GM23338 (cell line): ENCODE measurements around the gene ACOT13. TPM values are rescaled to one million over a fixed set of nuclear protein-coding genes. Genes with fewer than 3 reads are reported as not detected.

ENCODE experiments used
- ATAC-seq: fragments of 200-7000 bp; cut with Tn5 transposase; 3 replicates; pipeline ENCODE4 v1.9.1; 2020
- DNase-seq: peaks from one replicate; pipeline ENCODE4 v3.0.0-alpha.2; 2015; ENCODE audit warnings: low spot score
- H2AFZ ChIP-seq: fragments of 200-600 bp; sonication (generic); 2 replicates; pipeline ENCODE4 v1.8.0; 2016; ENCODE audit warnings: antibody characterized with exemption, mild to moderate bottlenecking, moderate library complexity
- H3F3A ChIP-seq: fragments of 200-600 bp; sonication (generic); replicated peaks from 2 replicates; pipeline ENCODE4 v1.8.0; 2017; ENCODE audit warnings: antibody characterized with exemption, mixed run types, low read depth
- H3K27ac ChIP-seq: fragments of 200-600 bp; sonication (generic); 2 replicates; pipeline ENCODE4 v1.6.1; 2016; ENCODE audit warnings: low read depth
- H3K27me3 ChIP-seq: fragments of 200-600 bp; sonication (generic); 2 replicates; pipeline ENCODE4 v1.8.0; 2016; ENCODE audit warnings: mild to moderate bottlenecking, mixed run types, moderate library complexity; ENCODE audit not compliant: insufficient read depth
- H3K36me3 ChIP-seq: fragments of 200-600 bp; sonication (generic); 2 replicates; pipeline ENCODE4 v1.8.0; 2016; ENCODE audit warnings: mild to moderate bottlenecking; ENCODE audit not compliant: insufficient read depth
- H3K4me1 ChIP-seq: fragments of 200-600 bp; sonication (generic); 2 replicates; pipeline ENCODE4 v1.8.0; 2016; ENCODE audit warnings: mild to moderate bottlenecking, moderate library complexity; ENCODE audit not compliant: insufficient read depth
- H3K4me2 ChIP-seq: fragments of 200-600 bp; sonication (generic); 2 replicates; pipeline ENCODE4 v1.7.1; 2017; ENCODE audit warnings: mixed run types
- H3K4me3 ChIP-seq: fragments of 200-600 bp; sonication (generic); 2 replicates; pipeline ENCODE4 v1.6.1; 2016; ENCODE audit warnings: mixed run types
- H3K79me2 ChIP-seq: fragments of 200-600 bp; sonication (generic); replicated peaks from 2 replicates; pipeline ENCODE4 v1.8.0; 2017; ENCODE audit warnings: mild to moderate bottlenecking; ENCODE audit not compliant: insufficient read depth
- H3K9me2 ChIP-seq: fragments of 200-600 bp; sonication (generic); 2 replicates; pipeline ENCODE4 v1.8.0; 2017; ENCODE audit not compliant: insufficient read depth
- H4K20me1 ChIP-seq: fragments of 200-600 bp; sonication (generic); replicated peaks from 2 replicates; pipeline ENCODE4 v1.8.0; 2017; ENCODE audit warnings: mild to moderate bottlenecking; ENCODE audit not compliant: insufficient read depth
- H3K27ac Mint-ChIP-seq: 2 replicates; pipeline ENCODE4 v1.8.0; 2020; ENCODE audit warnings: inconsistent platforms, mild to moderate bottlenecking, moderate library complexity, mixed read lengths
- H3K27me3 Mint-ChIP-seq: 3 replicates; pipeline ENCODE4 v1.8.0; 2022; ENCODE audit warnings: low read depth, mild to moderate bottlenecking, moderate library complexity, mixed read lengths, inconsistent platforms; ENCODE audit not compliant: insufficient read depth, poor library complexity
- H3K36me3 Mint-ChIP-seq: 3 replicates; pipeline ENCODE4 v1.8.0; 2021; ENCODE audit warnings: low read depth, mild to moderate bottlenecking, inconsistent platforms, moderate library complexity, mixed read lengths
- H3K4me1 Mint-ChIP-seq: 3 replicates; pipeline ENCODE4 v1.8.0; 2020; ENCODE audit warnings: mild to moderate bottlenecking, inconsistent platforms, mixed read lengths
- H3K4me3 Mint-ChIP-seq: 3 replicates; pipeline ENCODE4 v1.8.0; 2021; ENCODE audit warnings: moderate library complexity, mild to moderate bottlenecking, inconsistent platforms, mixed read lengths
- H3K9me3 Mint-ChIP-seq: 3 replicates; pipeline ENCODE4 v1.8.0; 2020; ENCODE audit warnings: moderate library complexity, mild to moderate bottlenecking, inconsistent platforms, mixed read lengths
- CREB1 ChIP-seq: fragments of 250-450 bp; sonication (Bioruptor Pico); IDR thresholded peaks from 2 replicates; pipeline ENCODE4 v1.5.0; 2020; ENCODE audit warnings: low read depth, mild to moderate bottlenecking, moderate library complexity
- EZH2 ChIP-seq: fragments of 200-600 bp; sonication (generic); IDR thresholded peaks from one replicate; pipeline ENCODE4 v1.8.0; 2017; ENCODE audit warnings: antibody characterized with exemption, mild to moderate bottlenecking, low read depth; ENCODE audit not compliant: unreplicated experiment
- EZH2phosphoT487 ChIP-seq: fragments of 200-600 bp; sonication (generic); IDR thresholded peaks from one replicate; pipeline ENCODE4 v1.8.1; 2018; ENCODE audit warnings: antibody characterized with exemption; ENCODE audit not compliant: unreplicated experiment
- JUNB ChIP-seq: IDR thresholded peaks from one replicate; pipeline ENCODE4 v1.6.1; 2016; ENCODE audit warnings: antibody characterized with exemption; ENCODE audit not compliant: unreplicated experiment
- POLR2AphosphoS5 ChIP-seq: IDR thresholded peaks from 2 replicates; pipeline ENCODE4 v1.6.1; 2016; ENCODE audit warnings: antibody characterized with exemption, low read depth
- STAT1 ChIP-seq: IDR thresholded peaks from one replicate; pipeline ENCODE4 v1.6.1; 2016; ENCODE audit warnings: antibody characterized with exemption; ENCODE audit not compliant: unreplicated experiment
- ZNF331 ChIP-seq: fragments of 250-450 bp; sonication (Bioruptor Pico); IDR thresholded peaks from 2 replicates; pipeline ENCODE4 v1.5.0; 2020; ENCODE audit warnings: low read depth, mild to moderate bottlenecking, moderate library complexity
- polyA plus RNA-seq: library from polyadenylated mRNA; unstranded; fragments of >200 nt; fragmentation: Nextera tagmentation; extraction: Ambion mirVana; gene quantifications from 2 replicates; pipeline ENCODE4 v1.2.1, GENCODE V29; 2016
- total RNA-seq: library from RNA; depleted of rRNA; stranded (reverse); fragments of >200 nt; shearing (Covaris generic); gene quantifications from 2 replicates; pipeline ENCODE4 v1.2.3, GENCODE V29; 2014
- TF ChIP-seq, protein P1 (sequence below), 2 experiments: fragments of 200-600 bp in 1 of 2; sonication (generic) in 1 of 2; conservative IDR thresholded peaks; 2 replicates each; pipeline versions ENCODE4 v1.5.1 to v1.6.1; 2016 to 2017; ENCODE audit warnings: antibody characterized with exemption in 2 of 2, low read depth in 2 of 2, mild to moderate bottlenecking in 2 of 2, moderate library complexity in 1 of 2
- TF ChIP-seq, protein P2 (sequence below): IDR thresholded peaks from 2 replicates; pipeline ENCODE4 v1.6.1; 2016; ENCODE audit warnings: antibody characterized with exemption
- TF ChIP-seq, protein P3 (sequence below): IDR thresholded peaks from one replicate; pipeline ENCODE4 v1.6.1; 2018; ENCODE audit warnings: antibody characterized with exemption; ENCODE audit not compliant: unreplicated experiment

The ACOT13 gene
- total and polyA plus RNA-seq, 2 experiments from 2014 or later, result 17.8 to 175 TPM

DNA sequence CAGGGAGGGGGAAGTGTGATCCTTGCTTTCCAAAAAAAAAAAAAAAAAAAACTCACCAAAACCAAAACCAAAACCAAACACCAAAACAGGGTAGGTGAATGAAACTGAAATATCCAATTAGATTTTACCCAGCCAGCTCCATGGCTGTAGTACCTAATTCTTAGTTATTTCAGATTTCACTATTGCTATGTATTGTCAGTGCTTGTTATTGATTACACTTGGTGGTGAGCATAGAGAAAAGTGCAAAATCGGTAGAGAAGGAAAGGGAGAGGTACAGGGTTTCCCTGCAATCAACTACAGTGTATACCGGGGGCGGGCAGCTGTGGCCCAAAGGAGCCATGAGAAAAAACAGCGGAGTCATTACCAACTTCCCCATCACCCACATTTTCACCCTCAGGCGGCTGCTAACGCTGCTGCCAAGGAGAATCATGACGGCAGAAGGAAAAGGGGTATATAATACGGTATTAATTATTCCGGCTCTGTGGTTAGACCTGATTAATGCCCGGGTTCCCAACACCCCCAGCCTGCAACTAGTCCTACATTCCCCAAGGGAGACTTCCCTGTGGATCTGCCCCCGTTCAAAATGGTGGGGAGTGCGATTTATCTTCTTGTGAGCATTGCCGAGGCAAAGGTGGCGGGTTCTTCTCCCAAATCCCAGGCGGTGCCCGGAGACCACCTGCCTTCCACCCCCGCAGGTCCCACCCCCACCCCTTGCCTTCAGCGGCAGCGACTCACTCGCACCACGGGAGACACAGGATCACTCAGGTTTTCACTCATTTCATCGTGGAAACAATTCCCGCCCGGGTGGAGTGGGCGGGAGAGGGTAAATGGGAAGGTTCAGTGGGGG, 52.5 kb downstream of the ACOT13 start, which contains the start of gene C6orf62 (continued):
- TF ChIP-seq EZH2 (no peak), STAT1 (no peak), JUNB (no peak)
- TF ChIP-seq, protein P1, sequence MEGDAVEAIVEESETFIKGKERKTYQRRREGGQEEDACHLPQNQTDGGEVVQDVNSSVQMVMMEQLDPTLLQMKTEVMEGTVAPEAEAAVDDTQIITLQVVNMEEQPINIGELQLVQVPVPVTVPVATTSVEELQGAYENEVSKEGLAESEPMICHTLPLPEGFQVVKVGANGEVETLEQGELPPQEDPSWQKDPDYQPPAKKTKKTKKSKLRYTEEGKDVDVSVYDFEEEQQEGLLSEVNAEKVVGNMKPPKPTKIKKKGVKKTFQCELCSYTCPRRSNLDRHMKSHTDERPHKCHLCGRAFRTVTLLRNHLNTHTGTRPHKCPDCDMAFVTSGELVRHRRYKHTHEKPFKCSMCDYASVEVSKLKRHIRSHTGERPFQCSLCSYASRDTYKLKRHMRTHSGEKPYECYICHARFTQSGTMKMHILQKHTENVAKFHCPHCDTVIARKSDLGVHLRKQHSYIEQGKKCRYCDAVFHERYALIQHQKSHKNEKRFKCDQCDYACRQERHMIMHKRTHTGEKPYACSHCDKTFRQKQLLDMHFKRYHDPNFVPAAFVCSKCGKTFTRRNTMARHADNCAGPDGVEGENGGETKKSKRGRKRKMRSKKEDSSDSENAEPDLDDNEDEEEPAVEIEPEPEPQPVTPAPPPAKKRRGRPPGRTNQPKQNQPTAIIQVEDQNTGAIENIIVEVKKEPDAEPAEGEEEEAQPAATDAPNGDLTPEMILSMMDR (conservative IDR thresholded peaks at IDR 0.05; ENCODE audit: low read depth in 2 of 2), result no peak

DNA sequence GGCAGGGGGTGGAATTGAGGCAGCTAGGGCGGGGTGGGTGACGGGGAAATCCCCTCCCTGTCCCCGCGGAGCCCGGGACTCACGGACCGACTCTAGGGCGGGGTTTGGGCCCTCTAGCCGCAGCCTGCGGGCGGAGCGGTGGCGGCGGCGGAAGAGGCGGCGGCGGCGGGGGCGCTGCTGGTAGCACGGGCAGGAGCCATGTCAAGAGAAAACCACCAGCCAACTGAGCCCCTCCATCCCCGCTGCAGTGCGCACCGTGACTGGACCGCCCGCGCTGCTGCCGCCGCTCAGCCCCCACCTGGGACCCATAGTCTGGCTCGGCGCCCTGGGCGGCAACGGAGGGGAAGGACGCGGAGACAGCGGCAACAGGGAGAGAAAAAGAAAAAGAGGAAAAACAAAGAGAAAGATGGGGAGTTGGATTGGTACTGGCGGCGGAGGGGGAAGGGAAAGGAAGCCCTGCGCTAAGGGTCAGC, 53.3 kb downstream of the ACOT13 start:
- H3K27ac ChIP-seq, result peak overlapping the region; percentile 97
- peaks cover 48% of the 10 kb centered on the region for H3K36me3 Mint-ChIP-seq
- ATAC-seq, result peak; percentile 22

DNA sequence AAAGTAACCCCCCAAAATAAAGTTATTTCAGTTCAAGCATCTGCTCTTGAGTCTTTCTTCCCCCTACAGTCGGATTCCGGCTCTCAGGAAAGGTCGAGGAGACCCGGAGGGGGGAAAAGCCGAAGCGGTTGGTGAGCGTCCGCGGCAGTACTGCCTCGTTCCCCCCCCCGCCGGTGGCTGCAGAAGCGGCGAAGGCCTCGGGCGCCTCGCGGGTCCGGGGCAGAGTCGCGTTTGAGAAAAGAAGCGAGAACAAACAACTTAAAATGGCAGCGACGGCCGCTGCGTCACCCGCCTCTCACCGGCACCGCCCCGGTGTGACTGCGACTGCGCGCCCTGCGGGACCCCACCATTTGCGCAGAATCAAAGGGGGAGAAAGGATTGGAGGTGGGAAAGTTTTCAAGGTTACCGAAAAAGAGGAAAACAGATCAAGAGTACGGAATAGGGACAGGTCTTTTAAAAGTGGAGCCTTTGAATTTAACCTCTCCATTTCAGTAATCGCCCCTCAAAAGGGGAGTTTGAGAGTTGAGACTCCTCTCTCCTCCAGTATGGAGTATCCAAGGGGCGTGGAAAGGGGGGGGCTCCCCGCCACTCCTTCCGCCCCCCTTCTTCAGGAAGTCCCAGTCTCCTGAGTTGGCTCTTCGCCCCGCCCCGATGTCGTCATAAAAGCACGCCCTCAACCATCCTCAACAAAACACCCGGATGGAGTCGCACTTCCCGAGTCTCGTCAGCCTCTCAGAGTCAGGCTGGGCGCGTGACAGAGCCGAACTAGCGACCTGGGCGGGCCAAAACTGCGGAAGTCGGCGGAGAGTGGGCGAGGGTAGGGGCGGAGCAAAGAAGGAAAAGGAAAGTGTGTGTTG, 54.0 kb downstream of the ACOT13 start:
- Histone ChIP-seq H3K36me3 (peaks cover 6% of the 10 kb centered on the region; the same call in 1 of the 2 replicates), H3K27me3 (no peaks in the 10 kb centered on the region), H3F3A (peaks cover 4% of the 10 kb centered on the region; the same call in 1 of the 2 replicates), H2AFZ (no peak overlapping the region), H3K4me3 (peak overlapping the region; percentile 84), H3K4me1 (peaks cover 17% of the 10 kb centered on the region; the same call in 1 of the 2 replicates), H3K4me2 (peak overlapping the region; percentile 89), H3K79me2 (peaks cover 46% of the 10 kb centered on the region), H3K27ac (peak overlapping the region; percentile 97), H4K20me1 (peaks cover 31% of the 10 kb centered on the region), H3K9me2 (no peaks in the 10 kb centered on the region)
- no peaks in the 10 kb centered on the region for H3K9me3 Mint-ChIP-seq
- H3K27ac Mint-ChIP-seq, result peak overlapping the region; percentile 100
- H3K27me3 Mint-ChIP-seq, result peaks cover 22% of the 10 kb centered on the region
- H3K4me3 Mint-ChIP-seq, result peak overlapping the region; percentile 98
- TF ChIP-seq EZH2 (no peak), CREB1 (peak; percentile 94), POLR2AphosphoS5 (peak; percentile 96), EZH2phosphoT487 (no peak)
- TF ChIP-seq, protein P2, sequence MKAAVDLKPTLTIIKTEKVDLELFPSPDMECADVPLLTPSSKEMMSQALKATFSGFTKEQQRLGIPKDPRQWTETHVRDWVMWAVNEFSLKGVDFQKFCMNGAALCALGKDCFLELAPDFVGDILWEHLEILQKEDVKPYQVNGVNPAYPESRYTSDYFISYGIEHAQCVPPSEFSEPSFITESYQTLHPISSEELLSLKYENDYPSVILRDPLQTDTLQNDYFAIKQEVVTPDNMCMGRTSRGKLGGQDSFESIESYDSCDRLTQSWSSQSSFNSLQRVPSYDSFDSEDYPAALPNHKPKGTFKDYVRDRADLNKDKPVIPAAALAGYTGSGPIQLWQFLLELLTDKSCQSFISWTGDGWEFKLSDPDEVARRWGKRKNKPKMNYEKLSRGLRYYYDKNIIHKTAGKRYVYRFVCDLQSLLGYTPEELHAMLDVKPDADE, result peak; percentile 79
- TF ChIP-seq, protein P3, sequence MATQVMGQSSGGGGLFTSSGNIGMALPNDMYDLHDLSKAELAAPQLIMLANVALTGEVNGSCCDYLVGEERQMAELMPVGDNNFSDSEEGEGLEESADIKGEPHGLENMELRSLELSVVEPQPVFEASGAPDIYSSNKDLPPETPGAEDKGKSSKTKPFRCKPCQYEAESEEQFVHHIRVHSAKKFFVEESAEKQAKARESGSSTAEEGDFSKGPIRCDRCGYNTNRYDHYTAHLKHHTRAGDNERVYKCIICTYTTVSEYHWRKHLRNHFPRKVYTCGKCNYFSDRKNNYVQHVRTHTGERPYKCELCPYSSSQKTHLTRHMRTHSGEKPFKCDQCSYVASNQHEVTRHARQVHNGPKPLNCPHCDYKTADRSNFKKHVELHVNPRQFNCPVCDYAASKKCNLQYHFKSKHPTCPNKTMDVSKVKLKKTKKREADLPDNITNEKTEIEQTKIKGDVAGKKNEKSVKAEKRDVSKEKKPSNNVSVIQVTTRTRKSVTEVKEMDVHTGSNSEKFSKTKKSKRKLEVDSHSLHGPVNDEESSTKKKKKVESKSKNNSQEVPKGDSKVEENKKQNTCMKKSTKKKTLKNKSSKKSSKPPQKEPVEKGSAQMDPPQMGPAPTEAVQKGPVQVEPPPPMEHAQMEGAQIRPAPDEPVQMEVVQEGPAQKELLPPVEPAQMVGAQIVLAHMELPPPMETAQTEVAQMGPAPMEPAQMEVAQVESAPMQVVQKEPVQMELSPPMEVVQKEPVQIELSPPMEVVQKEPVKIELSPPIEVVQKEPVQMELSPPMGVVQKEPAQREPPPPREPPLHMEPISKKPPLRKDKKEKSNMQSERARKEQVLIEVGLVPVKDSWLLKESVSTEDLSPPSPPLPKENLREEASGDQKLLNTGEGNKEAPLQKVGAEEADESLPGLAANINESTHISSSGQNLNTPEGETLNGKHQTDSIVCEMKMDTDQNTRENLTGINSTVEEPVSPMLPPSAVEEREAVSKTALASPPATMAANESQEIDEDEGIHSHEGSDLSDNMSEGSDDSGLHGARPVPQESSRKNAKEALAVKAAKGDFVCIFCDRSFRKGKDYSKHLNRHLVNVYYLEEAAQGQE, result no peak
- H3K36me3 Mint-ChIP-seq, result peaks cover 41% of the 10 kb centered on the region
- peaks cover 24% of the 10 kb centered on the region for H3K4me1 Mint-ChIP-seq
- ATAC-seq, result peak; percentile 95
- DNase-seq, result peak; percentile 100

More for the DNA sequence above, 53.3 kb downstream of the ACOT13 start:
- H3K4me1 Mint-ChIP-seq, result peaks cover 24% of the 10 kb centered on the region
- DNase-seq, result peak; percentile 46
- peaks cover 11% of the 10 kb centered on the region; the same call in 1 of the 2 replicates for H3K36me3 ChIP-seq
- peaks cover 17% of the 10 kb centered on the region; the same call in 1 of the 2 replicates for H3K4me1 ChIP-seq
- no peak; the same call in 1 of the 2 replicates for TF ChIP-seq POLR2AphosphoS5
- TF ChIP-seq ZNF331 (CRISPR knock-in tag), result peak; percentile 8; the same call in 1 of the 2 replicates
- TF ChIP-seq CREB1, result no peak
- no peak overlapping the region for H2AFZ ChIP-seq
- H3K9me3 Mint-ChIP-seq, result no peaks in the 10 kb centered on the region
- H3K27me3 Mint-ChIP-seq, result peaks cover 22% of the 10 kb centered on the region
- H3K4me2 ChIP-seq, result peak overlapping the region; percentile 89
- H3K27me3 ChIP-seq, result no peaks in the 10 kb centered on the region
- peak overlapping the region; percentile 84 for H3K4me3 ChIP-seq
- peaks cover 53% of the 10 kb centered on the region for H3K79me2 ChIP-seq
- peaks cover 4% of the 10 kb centered on the region; the same call in 1 of the 2 replicates for H3F3A ChIP-seq
- H3K9me2 ChIP-seq, result no peaks in the 10 kb centered on the region
- peak overlapping the region; percentile 100 for H3K27ac Mint-ChIP-seq
- H4K20me1 ChIP-seq, result peaks cover 37% of the 10 kb centered on the region
- peak overlapping the region; percentile 98 for H3K4me3 Mint-ChIP-seq
